GM23248 (cell line): ENCODE data around the gene CWC15.

Source experiments
- EZH2 ChIP-seq: fragments of 200-600 bp; sonication (generic); IDR thresholded peaks from 2 replicates; pipeline ENCODE4 v1.6.1; 2018; ENCODE audit warnings: antibody characterized with exemption, mild to moderate bottlenecking; ENCODE audit not compliant: insufficient read depth, poor library complexity, severe bottlenecking
- EZH2phosphoT487 ChIP-seq: fragments of 200-600 bp; sonication (generic); IDR thresholded peaks from 2 replicates; pipeline ENCODE4 v1.6.1; 2018; ENCODE audit warnings: antibody characterized with exemption, moderate library complexity, mild to moderate bottlenecking, low read depth; ENCODE audit not compliant: insufficient read depth

DNA sequence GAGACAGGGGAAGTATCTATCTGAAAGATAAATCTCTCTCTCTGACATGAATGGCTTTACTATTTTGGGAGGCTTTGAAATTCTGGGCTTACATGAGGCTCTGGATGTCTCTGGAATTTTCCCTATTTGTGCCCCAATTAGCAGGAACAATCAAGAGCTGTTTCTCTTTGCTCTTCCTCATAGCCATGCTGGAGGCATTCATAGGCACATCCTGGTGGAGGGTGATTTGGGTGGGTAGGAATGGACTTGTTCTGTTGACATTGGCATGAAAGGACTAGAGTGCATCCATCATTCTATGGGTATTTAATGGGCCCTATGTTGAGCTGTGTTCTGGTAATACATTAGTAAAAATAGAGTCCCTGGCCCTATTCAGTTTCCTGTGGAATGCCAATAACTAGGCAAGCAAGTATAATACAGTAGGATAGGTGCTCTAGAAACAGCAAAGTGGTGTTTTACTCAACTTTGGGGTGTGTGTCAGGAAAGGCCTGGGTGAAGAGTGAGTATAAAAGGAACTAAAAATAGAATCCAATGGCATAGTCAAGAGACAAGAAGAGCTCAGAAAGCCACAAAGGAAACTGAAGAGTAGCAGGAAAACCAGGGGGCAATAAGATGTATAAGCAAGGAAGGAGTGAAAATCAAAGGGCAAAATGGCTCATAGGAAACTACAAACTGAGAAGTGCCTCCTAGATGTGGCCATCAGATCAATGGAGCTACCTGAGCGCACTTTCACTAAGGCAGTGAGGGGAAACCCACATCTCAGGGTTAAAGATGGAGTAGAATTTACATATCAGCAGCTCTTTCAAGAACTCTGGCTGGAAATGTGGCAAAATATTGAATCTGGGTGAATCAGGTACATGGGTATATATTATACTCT, 45.0 kb downstream of the CWC15 start:
- TF ChIP-seq EZH2 (no peak), EZH2phosphoT487 (no peak)
